ENCODE results near the gene IRF2.

The IRF2 gene

DNA sequence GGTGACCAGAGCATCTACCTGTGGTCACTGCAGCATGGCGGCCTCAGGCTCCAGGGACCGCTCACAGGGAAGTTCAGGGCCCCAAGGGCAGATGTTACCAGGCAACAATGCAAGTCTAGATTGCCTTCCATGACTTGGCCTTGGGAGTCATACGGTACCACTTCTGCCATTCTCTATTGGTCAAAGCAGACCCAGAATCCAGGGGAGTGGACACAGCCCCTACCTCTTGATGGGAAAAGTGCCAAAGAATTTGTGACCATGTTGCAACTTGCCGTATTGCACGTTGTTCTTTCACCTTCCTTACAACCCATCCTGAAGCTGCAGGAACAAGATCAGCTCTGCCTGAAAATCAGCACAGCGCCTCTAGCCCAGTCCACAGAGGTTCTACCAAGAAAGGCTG is 111.1 kb downstream of the IRF2 start:
- Histone ChIP-seq H4K20me1 (ENCODE audit: insufficient read depth, low read length) (no peaks in the 10 kb centered on the region), H2AFZ (ENCODE audit: low read depth, low read length) (no peak overlapping the region), H3K4me1 (ENCODE audit: insufficient read depth, low read length) (no peaks in the 10 kb centered on the region), H3K4me2 (ENCODE audit: insufficient read depth, low read length) (no peak overlapping the region), H3K79me2 (ENCODE audit: insufficient read depth, low read length) (no peaks in the 10 kb centered on the region), H3K9ac (ENCODE audit: low read depth, low read length) (no peak overlapping the region), H3K9me3 (ENCODE audit: insufficient read depth, low read length, severe bottlenecking) (no peaks in the 10 kb centered on the region), H3K36me3 (ENCODE audit: insufficient read depth, low read length) (no peaks in the 10 kb centered on the region), H3K27me3 (ENCODE audit: insufficient read depth, low read length, poor library complexity) (no peaks in the 10 kb centered on the region), H3K4me3 (ENCODE audit: low read depth in 1 of 2, low read length in 2 of 2) (no peak overlapping the region), H3K27ac (ENCODE audit: low read length) (no peak overlapping the region)
- ATAC-seq (ENCODE audit: insufficient read depth, low read depth): no peak
- no peak for TF ChIP-seq CTCF (IDR thresholded peaks at IDR 0.05; ENCODE audit: borderline replicate concordance, extremely low read depth, low read length, poor library complexity, severe bottlenecking)
- TF ChIP-seq EZH2 (IDR thresholded peaks at IDR 0.05; ENCODE audit: borderline replicate concordance, low read depth, low read length, severe bottlenecking): no peak
- DNase-seq: no peak

DNA sequence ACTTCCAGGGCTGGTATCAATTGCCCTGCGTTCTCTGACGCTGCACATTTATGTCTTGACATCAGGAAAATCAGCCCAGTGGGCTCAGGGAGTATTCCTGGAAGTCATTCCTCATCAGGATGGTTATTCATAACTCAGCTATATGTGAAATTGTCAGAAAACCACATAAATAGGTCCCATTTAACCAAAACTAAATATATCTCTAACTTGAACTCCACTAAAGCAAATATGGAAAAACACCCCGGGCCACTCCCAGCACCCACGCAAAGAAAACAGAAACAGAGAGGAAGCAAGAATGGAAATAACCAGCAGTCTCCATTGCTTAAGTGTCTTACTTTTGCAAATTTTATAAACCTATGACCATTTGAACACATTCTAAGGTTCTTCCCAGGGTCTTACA is 112.0 kb downstream of the IRF2 start:
- Histone ChIP-seq H3K4me3 (ENCODE audit: low read depth in 1 of 2, low read length in 2 of 2) (no peak overlapping the region), H3K27me3 (ENCODE audit: insufficient read depth, low read length, poor library complexity) (no peaks in the 10 kb centered on the region), H2AFZ (ENCODE audit: low read depth, low read length) (no peak overlapping the region), H3K36me3 (ENCODE audit: insufficient read depth, low read length) (no peaks in the 10 kb centered on the region), H4K20me1 (ENCODE audit: insufficient read depth, low read length) (no peaks in the 10 kb centered on the region), H3K9me3 (ENCODE audit: insufficient read depth, low read length, severe bottlenecking) (no peaks in the 10 kb centered on the region), H3K4me1 (ENCODE audit: insufficient read depth, low read length) (no peaks in the 10 kb centered on the region), H3K9ac (ENCODE audit: low read depth, low read length) (no peak overlapping the region), H3K4me2 (ENCODE audit: insufficient read depth, low read length) (no peak overlapping the region), H3K79me2 (ENCODE audit: insufficient read depth, low read length) (no peaks in the 10 kb centered on the region), H3K27ac (ENCODE audit: low read length) (no peak overlapping the region)
- TF ChIP-seq CTCF (IDR thresholded peaks at IDR 0.05; ENCODE audit: borderline replicate concordance, extremely low read depth, low read length, poor library complexity, severe bottlenecking) (no peak), EZH2 (IDR thresholded peaks at IDR 0.05; ENCODE audit: borderline replicate concordance, low read depth, low read length, severe bottlenecking) (no peak)
- ATAC-seq (ENCODE audit: insufficient read depth, low read depth) (no peak), DNase-seq (no peak)

- ATAC-seq (ENCODE audit: insufficient read depth, low read depth) (no peak), DNase-seq (no peak)
- H3K9ac ChIP-seq (ENCODE audit: low read depth, low read length): no peak overlapping the region
- no peak overlapping the region for H3K4me2 ChIP-seq (ENCODE audit: insufficient read depth, low read length)
- no peak overlapping the region for H3K27ac ChIP-seq (ENCODE audit: low read length)
- no peaks in the 10 kb centered on the region for H3K27me3 ChIP-seq (ENCODE audit: insufficient read depth, low read length, poor library complexity)
- H3K36me3 ChIP-seq (ENCODE audit: insufficient read depth, low read length): no peaks in the 10 kb centered on the region
- H2AFZ ChIP-seq (ENCODE audit: low read depth, low read length): no peak overlapping the region
- no peak overlapping the region for H3K4me3 ChIP-seq (ENCODE audit: low read depth in 1 of 2, low read length in 2 of 2)
- H3K79me2 ChIP-seq (ENCODE audit: insufficient read depth, low read length): no peaks in the 10 kb centered on the region
- H3K4me1 ChIP-seq (ENCODE audit: insufficient read depth, low read length): no peaks in the 10 kb centered on the region
- H3K9me3 ChIP-seq (ENCODE audit: insufficient read depth, low read length, severe bottlenecking): no peaks in the 10 kb centered on the region
- no peaks in the 10 kb centered on the region for H4K20me1 ChIP-seq (ENCODE audit: insufficient read depth, low read length)
- TF ChIP-seq CTCF (IDR thresholded peaks at IDR 0.05; ENCODE audit: borderline replicate concordance, extremely low read depth, low read length, poor library complexity, severe bottlenecking) (no peak), EZH2 (IDR thresholded peaks at IDR 0.05; ENCODE audit: borderline replicate concordance, low read depth, low read length, severe bottlenecking) (no peak)
Measured at GRCh38 chr4:184361443-184361842, 112.9 kb downstream of the IRF2 start.

GRCh38 chr4:184359888-184360287 is 114.5 kb downstream of the IRF2 start:
- no peak for TF ChIP-seq CTCF (IDR thresholded peaks at IDR 0.05; ENCODE audit: borderline replicate concordance, extremely low read depth, low read length, poor library complexity, severe bottlenecking)
- Histone ChIP-seq H4K20me1 (ENCODE audit: insufficient read depth, low read length) (no peaks in the 10 kb centered on the region), H3K4me2 (ENCODE audit: insufficient read depth, low read length) (no peak overlapping the region), H3K27me3 (ENCODE audit: insufficient read depth, low read length, poor library complexity) (no peaks in the 10 kb centered on the region), H3K4me1 (ENCODE audit: insufficient read depth, low read length) (peaks cover 6% of the 10 kb centered on the region), H3K27ac (ENCODE audit: low read length) (no peak overlapping the region), H2AFZ (ENCODE audit: low read depth, low read length) (no peak overlapping the region), H3K4me3 (ENCODE audit: low read depth in 1 of 2, low read length in 2 of 2) (no peak overlapping the region), H3K79me2 (ENCODE audit: insufficient read depth, low read length) (no peaks in the 10 kb centered on the region), H3K9ac (ENCODE audit: low read depth, low read length) (no peak overlapping the region), H3K36me3 (ENCODE audit: insufficient read depth, low read length) (no peaks in the 10 kb centered on the region), H3K9me3 (ENCODE audit: insufficient read depth, low read length, severe bottlenecking) (no peaks in the 10 kb centered on the region)
- DNase-seq (no peak), ATAC-seq (ENCODE audit: insufficient read depth, low read depth) (no peak)

Data from DND-41 (cell line).